GM12801 (cell line): ENCODE results near the gene CASP9.

ENCODE experiments used
- TF ChIP-seq, protein P1 (sequence below): IDR thresholded peaks from one replicate; pipeline ENCODE4 v1.5.1; 2011; ENCODE audit warnings: control low read depth; ENCODE audit not compliant: insufficient read length; ENCODE audit errors: extremely low read depth

CASP9 gene

DNA sequence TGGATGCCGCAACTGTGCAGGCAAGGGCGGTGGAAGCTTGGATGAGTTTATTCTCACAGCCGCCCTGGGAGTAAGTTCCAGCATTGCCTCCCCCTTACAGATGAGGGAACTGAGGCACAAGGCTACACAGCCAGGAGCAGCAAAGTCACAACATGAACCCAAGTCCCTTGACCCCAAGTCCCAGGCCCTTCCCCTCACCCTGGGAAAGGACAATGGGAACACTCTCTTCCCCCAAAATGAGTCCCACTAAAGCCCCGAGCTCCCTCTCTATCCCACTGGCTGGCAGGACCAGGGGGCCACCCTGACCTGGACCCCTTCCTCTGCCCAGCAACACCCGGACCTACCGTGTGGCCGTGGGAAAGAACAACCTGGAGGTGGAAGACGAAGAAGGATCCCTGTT lies 81.9 kb downstream of the CASP9 start:
- TF ChIP-seq, protein P1, sequence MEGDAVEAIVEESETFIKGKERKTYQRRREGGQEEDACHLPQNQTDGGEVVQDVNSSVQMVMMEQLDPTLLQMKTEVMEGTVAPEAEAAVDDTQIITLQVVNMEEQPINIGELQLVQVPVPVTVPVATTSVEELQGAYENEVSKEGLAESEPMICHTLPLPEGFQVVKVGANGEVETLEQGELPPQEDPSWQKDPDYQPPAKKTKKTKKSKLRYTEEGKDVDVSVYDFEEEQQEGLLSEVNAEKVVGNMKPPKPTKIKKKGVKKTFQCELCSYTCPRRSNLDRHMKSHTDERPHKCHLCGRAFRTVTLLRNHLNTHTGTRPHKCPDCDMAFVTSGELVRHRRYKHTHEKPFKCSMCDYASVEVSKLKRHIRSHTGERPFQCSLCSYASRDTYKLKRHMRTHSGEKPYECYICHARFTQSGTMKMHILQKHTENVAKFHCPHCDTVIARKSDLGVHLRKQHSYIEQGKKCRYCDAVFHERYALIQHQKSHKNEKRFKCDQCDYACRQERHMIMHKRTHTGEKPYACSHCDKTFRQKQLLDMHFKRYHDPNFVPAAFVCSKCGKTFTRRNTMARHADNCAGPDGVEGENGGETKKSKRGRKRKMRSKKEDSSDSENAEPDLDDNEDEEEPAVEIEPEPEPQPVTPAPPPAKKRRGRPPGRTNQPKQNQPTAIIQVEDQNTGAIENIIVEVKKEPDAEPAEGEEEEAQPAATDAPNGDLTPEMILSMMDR: no peak
